ENCODE data around the gene STAB2.

The STAB2 gene

DNA sequence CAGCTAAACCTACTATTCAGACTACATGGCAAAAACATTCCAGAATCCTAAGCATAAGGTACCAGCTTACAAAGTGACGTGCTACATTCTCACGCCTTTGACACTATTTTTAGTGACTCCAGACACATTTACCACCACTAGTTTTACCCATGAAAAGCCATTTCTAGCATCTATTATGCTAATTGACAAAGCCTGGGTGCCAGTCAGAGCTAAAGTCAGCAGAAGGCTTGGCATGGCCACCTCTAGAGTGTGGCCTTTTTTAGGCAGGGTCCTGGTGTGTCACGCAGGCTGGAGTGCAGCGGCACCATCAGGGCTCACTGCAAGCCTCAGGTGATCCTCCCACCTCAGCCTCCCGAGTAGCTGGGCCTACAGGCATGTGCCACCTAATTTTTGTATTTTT lies 178.2 kb downstream of the STAB2 start:
- DNase-seq: no peak
- intact Hi-C loops (cut with DNase I): no loop called here

DNA sequence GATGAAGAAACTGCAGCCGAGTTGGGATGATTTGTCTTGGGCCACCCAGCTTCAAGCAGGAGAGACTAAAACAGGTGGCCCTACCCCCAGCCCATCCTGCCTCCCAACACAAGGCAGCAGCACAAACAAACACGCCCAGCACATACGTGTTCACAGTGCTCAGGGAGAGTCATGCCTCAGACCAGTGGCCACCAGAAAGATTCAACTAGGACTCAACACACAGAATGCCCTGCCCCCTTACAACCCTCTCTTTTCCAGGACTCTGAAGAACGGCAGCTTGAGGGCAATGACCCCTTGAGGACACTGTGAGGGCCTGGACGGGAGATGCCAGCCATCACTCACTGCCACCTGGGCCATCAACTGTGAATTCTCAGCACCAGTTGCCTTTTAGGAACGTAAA lies 179.0 kb downstream of the STAB2 start:
- intact Hi-C loops (cut with DNase I): no loop called here
- no peak for DNase-seq

DNA sequence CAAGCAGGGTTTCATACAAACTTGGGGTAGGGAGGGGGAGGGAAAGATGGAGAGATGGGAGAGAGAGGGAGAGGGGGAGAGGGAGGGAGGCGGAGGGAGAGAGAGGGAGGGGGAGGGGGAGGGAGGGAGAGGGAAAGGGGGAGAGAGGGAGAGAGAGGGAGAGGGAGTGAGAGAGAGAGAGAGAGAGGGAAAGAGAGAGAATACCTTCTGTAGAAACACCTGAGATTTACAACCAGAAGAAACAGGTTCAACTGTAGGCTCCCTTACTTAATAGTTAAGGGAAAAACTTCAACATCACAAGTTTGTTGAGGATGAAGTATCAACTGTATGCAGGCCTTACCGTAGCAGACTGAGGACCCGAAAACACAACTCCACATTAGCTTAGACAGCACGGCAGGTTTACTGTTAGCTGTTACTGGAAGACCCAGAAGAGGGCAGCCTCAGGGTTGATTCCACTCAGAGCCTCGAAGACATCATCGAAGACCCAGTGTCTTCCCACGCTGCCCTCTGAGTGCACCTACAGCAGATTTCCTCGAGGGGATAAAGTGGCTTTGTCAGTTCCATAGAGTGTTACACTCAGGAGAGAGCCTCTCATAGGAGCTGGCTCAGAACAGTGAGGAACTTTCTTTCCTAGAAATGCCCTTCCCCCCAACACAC lies 181.5 kb downstream of the STAB2 start:
- DNase-seq: peak in 2 of 42 donors; percentile 29 to 41
- intact Hi-C loops (cut with DNase I): no loop called here

DNA sequence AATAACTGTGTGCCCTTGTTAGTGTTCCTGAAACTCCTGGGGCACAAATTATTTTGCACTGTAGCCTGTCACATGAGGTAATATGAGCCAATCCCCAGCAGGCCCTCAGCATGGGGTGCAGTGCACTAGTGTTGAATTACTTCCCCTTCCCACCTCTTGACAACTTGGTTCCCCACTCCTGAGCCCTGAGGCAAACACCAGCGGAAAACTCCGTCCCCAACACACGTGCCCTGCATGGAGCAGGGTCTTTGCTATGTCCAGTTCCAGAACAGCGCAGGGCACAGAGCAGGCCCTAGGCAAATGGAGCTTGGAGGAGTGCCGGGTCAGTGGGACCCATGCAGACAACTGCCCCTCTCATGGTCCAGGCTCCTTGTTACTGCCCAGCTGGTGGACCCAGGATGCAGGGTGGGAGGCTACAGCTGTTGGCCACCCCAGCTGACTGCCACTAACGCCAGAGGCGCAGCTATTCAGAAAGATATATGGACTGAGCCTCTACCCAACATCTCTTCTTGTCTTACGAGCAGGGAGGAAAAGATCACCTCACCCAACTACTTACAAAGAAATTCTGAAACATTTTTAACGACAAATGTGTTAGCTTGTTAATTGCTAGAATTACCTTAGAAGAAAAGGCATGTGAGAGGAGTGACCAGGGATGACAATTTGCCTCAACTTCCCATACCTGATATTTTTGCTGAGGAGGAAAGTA lies 182.3 kb downstream of the STAB2 start:
- intact Hi-C loops (cut with DNase I): no loop called here
- DNase-seq: peak in 1 of 42 donors; percentile 28

DNA sequence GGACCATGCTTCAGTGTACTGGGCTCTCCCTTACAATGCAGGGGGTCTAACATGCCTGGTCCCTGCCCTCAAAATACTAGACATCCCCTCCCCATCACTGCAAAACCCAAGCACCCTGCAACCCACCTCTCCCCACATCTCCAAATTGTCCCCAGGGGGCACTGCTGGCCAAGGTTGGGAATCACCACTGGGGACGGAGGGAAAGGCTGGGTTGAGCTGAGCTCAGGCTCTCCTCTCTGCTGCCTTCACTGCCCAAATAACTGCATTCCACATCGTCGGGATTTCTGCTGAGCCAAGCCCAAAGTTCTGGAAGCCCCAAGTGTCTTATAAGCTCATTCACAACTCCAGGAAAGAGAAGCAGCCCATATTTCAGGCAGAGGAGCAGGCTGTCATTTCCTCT lies 184.4 kb downstream of the STAB2 start:
- DNase-seq: peak in 39 of 42 donors; percentile 14 to 77 (median 49)
- intact Hi-C loops (cut with DNase I): loop anchor here (10.0 kb wide), 1 partner anchor 93 kb away; no protein-coding TSS in a partner anchor

DNA sequence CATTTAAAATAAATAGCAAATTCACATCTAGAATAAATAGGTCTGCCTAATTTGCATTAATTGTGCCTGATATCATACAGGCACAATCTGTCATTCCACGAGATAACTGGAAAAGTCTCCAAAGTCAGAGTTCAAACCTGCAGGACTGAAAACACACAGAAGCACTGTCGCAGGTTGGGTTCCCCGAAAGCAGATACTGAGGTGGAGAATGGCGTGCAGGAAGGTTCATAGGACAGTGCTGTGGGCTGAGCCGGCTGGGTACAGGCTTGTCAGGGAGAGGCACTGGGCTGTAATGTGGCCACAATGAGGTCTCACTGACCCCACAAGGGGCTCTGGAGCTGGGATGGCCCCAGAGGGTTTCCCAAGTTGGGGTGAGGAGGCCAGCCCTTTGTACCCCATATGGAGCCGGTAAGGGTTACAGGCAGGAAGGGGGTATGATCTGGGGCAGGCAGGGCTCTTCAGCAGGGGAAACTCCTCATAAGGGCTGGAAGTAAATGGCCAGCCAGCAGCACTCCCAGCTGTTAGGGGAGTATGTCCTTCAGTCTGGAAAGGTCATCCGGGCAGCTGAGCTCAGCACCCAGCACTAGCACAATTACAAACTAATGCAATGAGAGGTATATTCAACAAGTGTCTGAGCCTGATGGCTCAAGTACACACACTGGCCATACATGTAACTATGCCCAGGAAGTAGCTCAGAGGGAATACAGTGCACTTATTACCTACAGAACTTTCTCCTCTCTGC lies 185.5 kb downstream of the STAB2 start:
- intact Hi-C loops (cut with DNase I): loop anchor here (10.0 kb wide), 1 partner anchor 92 kb away; no protein-coding TSS in a partner anchor
- DNase-seq: peak in 1 of 42 donors; percentile 28

DNA sequence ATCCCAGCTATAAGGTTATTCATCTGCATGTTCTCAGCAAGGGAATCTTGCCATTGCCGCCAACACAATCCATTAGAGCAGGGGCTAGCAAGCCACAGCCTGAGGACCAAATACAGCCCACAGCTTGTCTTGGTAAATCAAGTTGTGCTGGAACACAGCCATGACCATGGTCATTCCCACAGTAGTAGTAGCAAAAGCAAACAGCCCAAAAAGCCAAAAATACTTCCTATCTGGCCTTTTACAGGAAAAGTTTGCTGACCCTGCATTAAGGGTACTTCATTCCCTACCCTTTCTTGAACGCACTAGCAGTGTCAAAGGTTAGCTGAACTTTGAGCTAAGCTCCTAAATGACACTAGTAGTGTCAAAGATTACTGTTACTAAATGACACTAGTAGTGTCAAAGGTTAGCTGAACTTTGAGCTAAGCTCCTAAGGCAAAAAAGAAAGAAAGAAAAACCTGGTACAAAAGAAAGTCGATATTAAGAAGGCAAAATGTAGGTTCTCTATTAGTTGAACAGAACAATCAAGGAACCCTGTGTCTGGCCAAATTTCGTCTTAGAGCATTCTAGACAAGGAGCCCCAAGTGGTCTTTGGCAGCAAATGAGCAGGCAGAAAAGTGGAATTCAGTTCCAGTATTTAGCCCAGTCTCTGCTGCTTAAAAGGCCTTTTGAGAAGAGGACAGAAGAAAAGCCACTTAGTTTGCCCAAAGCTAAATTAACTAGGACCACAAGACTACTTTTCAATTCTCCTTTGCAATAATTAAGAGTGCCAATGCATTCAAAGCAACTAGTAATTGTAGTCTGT lies 186.2 kb downstream of the STAB2 start:
- peak in 6 of 42 donors; percentile 16 to 49 (median 24) for DNase-seq
- intact Hi-C loops (cut with DNase I): loop anchor here (10.0 kb wide), 1 partner anchor 91 kb away; no protein-coding TSS in a partner anchor

DNA sequence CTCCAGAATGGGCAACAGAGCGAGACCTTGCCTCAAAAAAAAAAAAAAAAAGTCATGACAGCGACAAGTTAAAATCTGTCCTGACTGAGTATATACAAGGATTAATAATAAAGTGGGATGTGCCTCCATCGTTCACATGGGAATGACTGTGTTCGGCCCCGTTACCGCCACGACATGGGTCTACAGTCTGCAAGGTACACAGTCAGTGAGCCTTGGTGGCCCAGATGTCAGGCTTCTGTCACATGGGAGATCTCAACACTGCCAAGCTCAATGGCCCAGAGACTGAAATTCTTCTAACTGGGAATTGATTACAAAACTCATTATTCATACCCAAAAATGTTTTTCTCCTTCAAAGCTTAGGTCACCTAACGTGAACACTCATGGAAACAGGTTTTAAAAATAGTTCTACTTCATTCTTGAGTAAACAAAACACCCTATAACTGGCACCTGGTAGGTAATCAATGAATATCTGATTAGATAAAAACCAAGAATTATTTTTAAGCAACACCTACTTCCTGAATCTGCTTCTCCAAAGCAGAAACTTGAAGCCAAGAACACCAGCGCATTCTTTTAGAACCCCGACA lies 188.0 kb downstream of the STAB2 start:
- DNase-seq: peak in 1 of 42 donors; percentile 26
- intact Hi-C loops (cut with DNase I): loop anchor here (10.0 kb wide), 1 partner anchor 90 kb away; no protein-coding TSS in a partner anchor

DNA sequence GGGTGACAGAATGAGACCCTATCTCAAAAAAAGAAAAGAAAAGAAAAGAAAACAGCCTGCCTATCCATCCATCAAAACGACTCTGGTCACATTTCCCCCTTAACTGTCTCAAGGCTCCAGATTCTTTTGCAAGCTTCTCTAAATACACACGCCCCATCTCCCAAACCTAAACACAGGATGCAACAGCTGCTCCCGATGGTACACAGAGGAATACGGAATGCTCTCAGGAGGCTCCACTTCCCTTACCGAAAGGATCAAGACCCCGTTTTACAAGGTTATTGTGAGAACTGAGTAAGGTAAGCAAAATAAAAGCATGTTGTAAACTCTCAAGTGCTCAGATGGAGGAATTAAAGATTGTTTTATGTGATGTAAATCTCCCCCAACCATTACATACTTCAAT lies 191.7 kb downstream of the STAB2 start:
- intact Hi-C loops (cut with DNase I): loop anchor here (10.0 kb wide), 1 partner anchor 86 kb away; no protein-coding TSS in a partner anchor

DNA sequence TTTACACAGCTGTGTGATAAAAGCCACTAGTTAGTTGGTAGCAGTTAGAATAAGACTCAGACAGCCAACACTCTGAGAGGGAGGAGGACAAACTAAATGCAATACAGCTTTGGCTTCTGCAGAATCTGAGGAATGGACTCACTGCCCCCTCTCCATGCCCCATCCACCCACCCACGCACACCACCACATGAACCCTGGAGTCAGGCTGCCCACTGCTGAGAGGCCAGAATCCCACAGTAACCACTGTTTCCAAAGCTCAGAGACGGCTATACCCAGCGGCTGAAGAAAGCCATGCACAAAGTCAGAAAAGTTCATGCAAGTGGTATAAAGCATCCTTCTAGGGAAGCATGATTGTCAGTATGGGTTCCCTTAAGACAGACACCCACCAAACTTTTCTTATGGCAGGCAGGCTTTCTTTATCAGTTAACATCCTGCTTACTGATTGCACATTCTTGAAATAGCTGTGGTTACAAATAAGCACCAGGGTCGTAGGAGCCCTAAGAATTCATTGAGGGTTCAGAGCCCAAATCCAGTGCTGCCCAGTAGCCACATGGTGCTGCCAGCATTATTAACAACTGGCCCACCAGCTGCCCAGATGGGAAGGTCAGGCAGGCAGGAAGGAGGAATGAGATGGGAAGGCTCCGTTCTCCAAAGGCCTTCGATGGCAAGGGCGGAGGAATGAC lies 192.5 kb downstream of the STAB2 start:
- no peak for DNase-seq
- intact Hi-C loops (cut with DNase I): loop anchor here (10.0 kb wide), 1 partner anchor 85 kb away; no protein-coding TSS in a partner anchor

More for the DNA sequence above, 191.7 kb downstream of the STAB2 start:
- DNase-seq: no peak

DNA sequence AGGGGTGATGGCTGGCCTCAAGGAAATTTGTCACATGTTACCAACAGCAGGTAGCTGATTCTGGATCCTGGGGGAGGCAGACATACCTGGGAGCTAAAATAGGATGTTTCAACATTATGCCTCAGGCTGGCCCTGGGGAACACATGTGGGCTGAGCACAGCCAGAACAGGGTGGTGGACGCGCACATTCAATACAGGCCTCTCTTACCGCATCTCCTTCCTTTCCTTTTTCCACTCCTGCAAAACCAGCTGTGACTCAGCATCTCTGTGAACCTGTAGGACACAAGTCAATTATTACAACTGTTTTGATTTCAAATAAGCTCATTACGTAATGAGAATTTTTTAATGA lies 193.0 kb downstream of the STAB2 start:
- intact Hi-C loops (cut with DNase I): no loop called here
- DNase-seq: no peak

DNA sequence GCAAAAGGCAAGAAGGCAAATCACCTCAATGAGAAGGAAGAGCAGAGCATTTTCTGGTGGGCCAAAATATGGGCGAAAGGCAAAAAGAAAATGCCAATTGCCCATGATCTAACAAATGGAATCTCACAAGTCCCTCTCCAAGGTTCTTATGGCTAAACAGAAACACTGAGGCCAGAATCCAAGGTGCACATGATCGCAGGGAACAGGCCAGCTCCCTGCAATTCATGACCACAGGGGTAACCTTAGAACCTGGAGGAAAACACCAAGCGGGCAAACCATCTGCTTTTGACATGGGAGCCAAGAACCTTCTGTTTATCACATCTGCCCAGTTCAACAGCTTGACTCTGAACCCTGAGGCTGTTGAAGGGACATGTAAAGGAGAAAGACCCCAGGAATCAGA lies 193.9 kb downstream of the STAB2 start:
- intact Hi-C loops (cut with DNase I): no loop called here
- no peak for DNase-seq

DNA sequence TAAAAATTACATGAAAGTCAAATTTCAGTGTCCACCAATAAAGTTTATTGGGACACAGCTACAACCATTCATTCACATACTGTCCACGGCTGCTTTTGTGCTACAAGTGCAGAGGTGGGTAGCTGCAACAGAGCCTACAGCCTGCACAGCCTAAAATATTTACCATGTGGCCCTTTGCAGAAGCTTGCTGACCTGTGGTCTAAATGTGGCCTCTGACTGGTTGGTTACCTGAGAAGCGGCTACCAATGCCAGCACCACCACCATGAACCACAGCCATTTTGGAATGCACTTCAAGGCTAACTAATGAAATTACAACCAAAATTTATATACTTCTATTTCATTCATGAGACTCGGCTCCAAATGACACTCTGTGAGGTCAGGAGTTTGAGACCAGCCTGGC lies 195.3 kb downstream of the STAB2 start:
- intact Hi-C loops (cut with DNase I): no loop called here
- peak in 1 of 42 donors; percentile 11 for DNase-seq

DNA sequence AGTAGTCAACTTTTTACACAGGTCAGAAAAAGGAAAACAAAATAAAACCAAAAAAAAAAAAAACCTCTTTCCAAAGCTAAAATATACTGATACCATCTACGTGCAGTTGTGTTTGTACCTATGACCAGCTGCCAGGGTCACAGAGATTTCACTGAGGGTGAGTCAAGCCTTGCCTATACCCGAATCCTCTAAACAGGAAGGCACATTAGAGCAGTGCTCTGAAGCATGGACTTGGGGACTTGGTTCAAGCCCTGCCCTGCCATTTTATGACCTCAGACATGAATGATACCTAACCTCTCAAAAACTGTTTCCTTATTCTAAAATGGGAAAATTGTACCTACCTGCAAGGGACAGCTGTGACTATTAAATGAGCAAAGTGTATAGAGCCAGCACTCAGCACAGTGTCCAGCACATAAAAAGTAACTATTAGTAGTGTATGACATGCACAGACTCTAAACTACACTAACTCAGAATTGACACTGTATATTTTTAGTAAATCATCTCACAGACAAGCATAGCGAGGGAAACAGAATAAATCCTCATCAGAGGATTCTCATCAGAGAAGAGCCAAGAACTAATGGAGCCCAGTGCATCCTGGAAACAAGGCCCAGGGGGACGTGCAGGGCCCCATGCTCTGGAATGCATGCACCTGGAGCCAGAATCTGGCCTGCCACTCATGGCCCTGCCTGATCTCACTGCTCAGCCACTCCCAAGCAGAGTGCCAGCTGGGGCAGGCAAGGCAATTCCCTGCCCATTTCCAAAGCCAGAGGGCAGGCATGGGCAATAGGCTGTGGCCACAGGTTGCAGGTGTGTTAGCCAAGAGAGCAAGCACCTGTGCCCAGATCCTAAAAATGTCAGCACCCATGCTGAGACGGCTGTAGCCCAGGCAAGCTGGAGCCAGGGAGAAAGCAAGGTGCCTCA lies 196.9 kb downstream of the STAB2 start:
- no peak for DNase-seq
- intact Hi-C loops (cut with DNase I): no loop called here

DNA sequence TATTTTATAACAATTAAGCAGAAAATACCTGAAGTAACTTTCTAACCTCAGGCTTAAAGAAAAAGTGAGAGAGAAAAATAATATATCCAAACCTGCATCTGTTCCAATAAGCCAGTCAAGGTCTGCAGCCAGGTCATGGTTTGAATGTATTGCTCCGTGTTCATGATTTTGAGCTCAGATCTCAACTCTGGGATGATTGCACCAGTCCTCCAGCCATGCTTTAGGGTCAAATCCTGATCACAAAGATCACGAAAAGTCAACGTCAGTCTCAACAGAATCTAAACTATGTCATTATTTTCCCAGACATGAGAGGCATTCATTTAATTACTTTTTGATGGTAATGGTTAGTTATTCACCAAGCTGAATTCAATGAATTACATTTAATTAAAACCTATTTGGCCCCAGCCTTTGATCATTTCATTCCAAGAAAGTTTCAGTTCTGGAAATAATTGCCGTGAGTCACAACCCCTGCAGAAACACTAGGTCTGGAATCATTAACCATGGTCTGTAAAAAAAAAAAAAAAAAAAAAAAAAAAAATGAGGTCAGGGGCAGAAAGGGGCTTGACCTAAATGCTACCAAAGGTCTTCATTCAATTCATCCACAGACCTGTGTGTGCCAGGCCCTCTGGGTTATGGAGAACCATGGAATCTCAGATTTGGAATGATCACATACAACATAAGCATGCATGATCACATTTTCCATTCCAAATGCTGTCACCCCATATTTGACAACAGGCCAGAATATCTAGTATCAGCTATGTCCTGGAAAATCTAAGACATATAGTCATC lies 198.4 kb downstream of the STAB2 start:
- peak in 1 of 42 donors; percentile 4 for DNase-seq
- intact Hi-C loops (cut with DNase I): no loop called here

DNA sequence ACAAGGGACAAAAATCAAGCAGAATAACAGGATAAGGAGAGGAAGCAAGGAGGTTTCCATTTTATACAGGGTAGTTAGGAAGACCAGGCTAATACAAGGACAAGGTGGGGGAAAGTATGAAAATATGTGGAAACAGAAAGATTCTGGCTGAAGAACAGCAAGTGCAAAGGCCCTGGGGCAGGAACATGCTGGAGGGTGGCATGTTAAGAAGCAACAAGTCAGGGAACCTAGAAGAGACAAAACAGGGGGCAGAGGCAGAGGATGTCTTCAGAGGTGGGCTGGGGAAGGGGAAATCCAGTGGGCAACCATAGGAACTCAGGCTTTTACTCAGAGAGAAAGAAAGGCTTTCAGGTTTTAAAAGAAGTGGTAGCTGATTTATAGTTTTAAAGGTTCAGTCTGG lies 199.1 kb downstream of the STAB2 start:
- peak in 1 of 42 donors; percentile 1 for DNase-seq
- intact Hi-C loops (cut with DNase I): no loop called here
